ENCODE measurements around the gene ZFP57. TPM values are rescaled to one million over a fixed set of nuclear protein-coding genes. Genes with fewer than 3 reads are reported as not detected.

ZFP57 gene
- total RNA-seq, 2 donors from 2014 or later, result 0.57 to 1.7 TPM

GRCh38 chr6:29632789-29633533 is 48.0 kb downstream of the ZFP57 start, which contains the start of gene GABBR1:
TSS of gene GABBR1 (minus strand) at chr6:29633183. CDS start at chr6:29632385, 798 bp downstream.
- Histone ChIP-seq H3K4me3 (peak within 1 kb of the TSS; percentile 64 to 65), H3K36me3 (no peaks in the 10 kb centered on the region), H3K4me1 (replicated peaks) (no peaks in the 10 kb centered on the region), H3K9me3 (no peaks in the 10 kb centered on the region), H3K27me3 (replicated peaks; ENCODE audit: insufficient read depth) (no peaks in the 10 kb centered on the region), H3K27ac (peak within 1 kb of the TSS; percentile 82 to 86)
- intact Hi-C loops (cut with DNase I), result no loop called here
- WGBS, result 1% methylated on average over 56 of the region's 57 CpGs
- peak; percentile 89 for DNase-seq (ENCODE audit: low spot score)
- peak; percentile 78 for TF ChIP-seq POLR2AphosphoS5 (IDR thresholded peaks at IDR 0.05)
- TF ChIP-seq, protein P1, sequence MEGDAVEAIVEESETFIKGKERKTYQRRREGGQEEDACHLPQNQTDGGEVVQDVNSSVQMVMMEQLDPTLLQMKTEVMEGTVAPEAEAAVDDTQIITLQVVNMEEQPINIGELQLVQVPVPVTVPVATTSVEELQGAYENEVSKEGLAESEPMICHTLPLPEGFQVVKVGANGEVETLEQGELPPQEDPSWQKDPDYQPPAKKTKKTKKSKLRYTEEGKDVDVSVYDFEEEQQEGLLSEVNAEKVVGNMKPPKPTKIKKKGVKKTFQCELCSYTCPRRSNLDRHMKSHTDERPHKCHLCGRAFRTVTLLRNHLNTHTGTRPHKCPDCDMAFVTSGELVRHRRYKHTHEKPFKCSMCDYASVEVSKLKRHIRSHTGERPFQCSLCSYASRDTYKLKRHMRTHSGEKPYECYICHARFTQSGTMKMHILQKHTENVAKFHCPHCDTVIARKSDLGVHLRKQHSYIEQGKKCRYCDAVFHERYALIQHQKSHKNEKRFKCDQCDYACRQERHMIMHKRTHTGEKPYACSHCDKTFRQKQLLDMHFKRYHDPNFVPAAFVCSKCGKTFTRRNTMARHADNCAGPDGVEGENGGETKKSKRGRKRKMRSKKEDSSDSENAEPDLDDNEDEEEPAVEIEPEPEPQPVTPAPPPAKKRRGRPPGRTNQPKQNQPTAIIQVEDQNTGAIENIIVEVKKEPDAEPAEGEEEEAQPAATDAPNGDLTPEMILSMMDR (IDR thresholded peaks at IDR 0.05), result no peak
- peak; percentile 61 for TF ChIP-seq POLR2A (IDR thresholded peaks at IDR 0.05)

DNA sequence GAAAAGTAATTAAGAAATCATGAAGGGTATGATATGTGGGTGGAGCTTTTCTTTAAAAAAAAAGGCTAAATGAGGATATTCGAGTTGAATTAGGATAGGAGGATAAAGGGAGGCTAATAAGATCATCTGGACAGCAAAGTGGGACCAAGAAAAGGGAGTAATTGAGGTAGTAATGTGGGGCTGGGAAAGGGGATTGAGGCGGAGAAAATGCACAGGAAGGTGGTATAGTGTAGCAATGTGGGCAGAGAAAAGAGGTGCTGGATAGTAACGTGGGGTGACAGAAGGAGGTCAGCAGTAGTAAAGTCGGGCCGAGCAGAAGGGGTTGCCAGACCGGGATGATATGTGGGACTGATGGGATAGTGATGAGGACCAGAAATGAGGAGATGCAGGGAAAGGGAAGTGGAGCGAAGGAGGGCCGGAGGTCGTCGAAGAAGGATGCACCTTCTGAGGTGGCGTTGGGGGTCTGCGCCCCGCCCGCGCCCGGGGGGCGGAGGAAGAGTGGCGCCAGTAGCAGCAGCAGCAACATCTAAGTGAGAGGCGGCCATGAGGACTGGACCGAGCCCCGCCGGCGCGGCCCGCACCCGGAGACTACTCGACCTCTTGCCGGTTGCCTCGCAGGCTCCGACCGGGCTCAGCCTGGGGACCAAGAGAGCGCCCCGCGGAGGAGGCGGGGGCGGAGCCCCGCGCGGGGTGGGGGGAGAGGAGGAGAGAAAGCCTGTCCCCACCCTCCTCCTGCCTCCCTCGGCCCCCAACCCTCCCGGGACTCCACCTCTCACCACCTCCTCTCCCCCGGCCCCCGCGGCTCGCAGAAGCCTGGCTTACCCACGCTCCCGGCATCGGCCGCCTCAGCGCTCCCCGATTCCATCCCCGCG is 48.9 kb downstream of the ZFP57 start:
- peak overlapping the region; percentile 64 to 65 for H3K4me3 ChIP-seq
- 4% methylated on average over 33 of the region's 53 CpGs for WGBS
- DNase-seq (ENCODE audit: low spot score), result peak; percentile 58
- intact Hi-C loops (cut with DNase I), result no loop called here
- H3K9me3 ChIP-seq, result no peaks in the 10 kb centered on the region
- no peaks in the 10 kb centered on the region for H3K27me3 ChIP-seq (replicated peaks; ENCODE audit: insufficient read depth)
- H3K27ac ChIP-seq, result peak overlapping the region; percentile 82 to 86
- TF ChIP-seq POLR2A (IDR thresholded peaks at IDR 0.05) (no peak), POLR2AphosphoS5 (IDR thresholded peaks at IDR 0.05) (no peak)
- TF ChIP-seq, protein P1 (IDR thresholded peaks at IDR 0.05), result no peak
- H3K4me1 ChIP-seq (replicated peaks), result no peaks in the 10 kb centered on the region
- H3K36me3 ChIP-seq, result no peaks in the 10 kb centered on the region

GRCh38 chr6:29631209-29631810 is 49.6 kb downstream of the ZFP57 start:
- Histone ChIP-seq H3K4me1 (replicated peaks) (no peaks in the 10 kb centered on the region), H3K4me3 (no peak overlapping the region), H3K27me3 (replicated peaks; ENCODE audit: insufficient read depth) (no peaks in the 10 kb centered on the region), H3K9me3 (no peaks in the 10 kb centered on the region), H3K36me3 (no peaks in the 10 kb centered on the region), H3K27ac (no peak overlapping the region)
- no peak for DNase-seq (ENCODE audit: low spot score)
- 75% methylated on average over 14 of the region's 14 CpGs for WGBS
- no peak for TF ChIP-seq POLR2AphosphoS5 (IDR thresholded peaks at IDR 0.05)
- intact Hi-C loops (cut with DNase I), result no loop called here

DNA sequence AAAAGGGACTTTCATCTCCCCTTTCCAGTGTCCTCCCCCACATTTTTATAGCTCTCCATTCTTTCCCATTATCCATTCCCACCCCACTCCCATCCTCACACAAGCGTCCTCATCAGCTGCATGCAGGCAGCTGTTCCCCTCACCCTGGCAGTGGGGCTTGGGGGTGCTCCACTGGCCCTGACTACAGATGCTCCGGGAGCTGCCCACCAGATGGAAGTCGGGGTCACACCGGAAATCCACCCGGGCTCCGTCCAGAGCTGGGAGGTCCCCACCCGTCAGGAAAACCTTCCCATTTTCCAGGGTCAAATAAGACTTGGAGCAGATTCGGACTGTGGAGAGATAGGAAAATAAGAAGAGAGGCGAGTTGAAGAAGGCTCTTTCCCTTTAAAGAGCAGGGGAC is 50.6 kb downstream of the ZFP57 start:
- no peak for DNase-seq (ENCODE audit: low spot score)
- 87% methylated on average over 9 of the region's 9 CpGs for WGBS
- H3K4me1 ChIP-seq (replicated peaks), result no peaks in the 10 kb centered on the region
- intact Hi-C loops (cut with DNase I), result no loop called here
- no peaks in the 10 kb centered on the region for H3K36me3 ChIP-seq
- no peaks in the 10 kb centered on the region for H3K27me3 ChIP-seq (replicated peaks; ENCODE audit: insufficient read depth)
- H3K27ac ChIP-seq, result no peak overlapping the region
- H3K9me3 ChIP-seq, result no peaks in the 10 kb centered on the region
- H3K4me3 ChIP-seq, result no peak overlapping the region
- TF ChIP-seq POLR2A (IDR thresholded peaks at IDR 0.05) (no peak), POLR2AphosphoS5 (IDR thresholded peaks at IDR 0.05) (no peak)
- TF ChIP-seq, protein P1 (IDR thresholded peaks at IDR 0.05), result no peak

DNA sequence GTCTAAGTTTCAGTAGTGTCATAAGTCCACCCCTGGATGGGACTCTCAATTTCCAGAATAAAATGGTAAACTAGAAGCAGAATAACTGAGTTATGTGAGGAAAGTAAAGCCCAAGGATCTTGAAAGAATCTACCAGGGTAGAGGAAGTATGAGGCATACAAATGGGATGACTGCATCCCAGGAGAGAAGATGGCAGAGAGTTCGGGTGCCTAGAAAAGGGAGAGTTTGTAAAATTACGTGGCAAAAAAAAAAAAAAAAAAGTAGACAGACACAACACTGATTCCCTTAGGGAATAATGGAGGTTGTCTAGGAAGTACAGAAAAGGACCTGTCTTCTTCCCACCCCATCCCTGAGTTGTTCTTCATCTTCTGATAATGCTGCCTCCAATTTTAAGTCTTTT is 51.4 kb downstream of the ZFP57 start:
- no peak for DNase-seq (ENCODE audit: low spot score)
- Histone ChIP-seq H3K9me3 (no peaks in the 10 kb centered on the region), H3K27me3 (replicated peaks; ENCODE audit: insufficient read depth) (no peaks in the 10 kb centered on the region), H3K27ac (no peak overlapping the region), H3K36me3 (no peaks in the 10 kb centered on the region), H3K4me1 (replicated peaks) (no peaks in the 10 kb centered on the region), H3K4me3 (no peak overlapping the region)
- WGBS, result 83% methylated on average over 2 of the region's 2 CpGs
- TF ChIP-seq, protein P1 (IDR thresholded peaks at IDR 0.05), result no peak
- TF ChIP-seq POLR2A (IDR thresholded peaks at IDR 0.05), result no peak
- no peak for TF ChIP-seq POLR2AphosphoS5 (IDR thresholded peaks at IDR 0.05)
- intact Hi-C loops (cut with DNase I), result no loop called here
